ENCODE measurements around the gene ABCC1. TPM values are rescaled to one million over a fixed set of nuclear protein-coding genes. Genes with fewer than 3 reads are reported as not detected.
A peak's percentile ranks its signal among the peaks of the same experiment; 100 is the strongest.

ABCC1 gene
- total RNA-seq, 1 experiment from 2014 or later, result 56.4 TPM

- no peak overlapping the region for H3K4me2 ChIP-seq (ENCODE audit: insufficient read depth, insufficient read length, low read length)
- H2BK5ac ChIP-seq (ENCODE audit: insufficient read length, low read length), result no peak overlapping the region
- no peaks in the 10 kb centered on the region for H3K9me3 ChIP-seq (ENCODE audit: control insufficient read depth, low read depth, low read length)
- H2AK5ac ChIP-seq (ENCODE audit: insufficient read length, low read length), result no peak overlapping the region
- H3K23me2 ChIP-seq (ENCODE audit: insufficient read length, low read depth, low read length, poor library complexity, severe bottlenecking), result peaks cover 2% of the 10 kb centered on the region
- H4K20me1 ChIP-seq (ENCODE audit: control insufficient read depth, insufficient read depth, insufficient read length), result no peaks in the 10 kb centered on the region
- no peak overlapping the region for H3K18ac ChIP-seq (ENCODE audit: insufficient read length, low read depth, low read length)
- Mint-ChIP-seq H3K4me1 (no peaks in the 10 kb centered on the region), H3K27me3 (ENCODE audit: low read depth) (no peaks in the 10 kb centered on the region), H3K4me3 (no peak overlapping the region; a peak in 1 of 5 replicates), H3K27ac (peak overlapping the region in 1 of 3 experiments; percentile 85; a peak in 1 of 7 replicates), H3K9me3 (peaks cover 9 to 11% of the 10 kb centered on the region in 2 experiments; a peak in 4 of 5 replicates), H3K36me3 (ENCODE audit: insufficient read depth in 1 of 3, low read depth in 3 of 3) (peaks cover 62 to 89% (median 84%) of the 10 kb centered on the region in 3 experiments)
- H3K14ac ChIP-seq (ENCODE audit: insufficient read depth, low read length), result no peak overlapping the region
- no peak overlapping the region for H3T11ph ChIP-seq (ENCODE audit: low read length)
- no peak overlapping the region for H4K5ac ChIP-seq (ENCODE audit: insufficient read length, low read depth, low read length)
- no peak for TF ChIP-seq CTCF (conservative IDR thresholded peaks at IDR 0.05)
- no peak overlapping the region for H4K8ac ChIP-seq (replicated peaks; ENCODE audit: insufficient read length, low read depth, low read length)
- no peak for DNase-seq
- no peak overlapping the region for H3K23ac ChIP-seq (ENCODE audit: insufficient read length, low read depth, low read length)
- H2BK20ac ChIP-seq (ENCODE audit: low read depth, low read length, poor library complexity, severe bottlenecking), result no peak overlapping the region
- H3K4ac ChIP-seq (ENCODE audit: low read depth, low read length), result no peak overlapping the region
- H3K27ac ChIP-seq (ENCODE audit: insufficient read length, low read depth, low read length), result no peak overlapping the region
- H3K56ac ChIP-seq (ENCODE audit: insufficient read length, low read depth, low read length), result no peak overlapping the region
- H2BK120ac ChIP-seq (ENCODE audit: low read depth, low read length, poor library complexity, severe bottlenecking), result no peak overlapping the region
- H2AFZ ChIP-seq (ENCODE audit: low read length), result no peak overlapping the region
- no CpG with 5 or more reads among the region's 17 CpGs for WGBS (ENCODE audit: extremely low coverage, insufficient read length, low lambda C conversion rate)
- no peaks in the 10 kb centered on the region for H3K79me2 ChIP-seq (ENCODE audit: insufficient read depth, low read length)
- no peak overlapping the region for H4K91ac ChIP-seq (ENCODE audit: insufficient read length, low read depth, low read length)
- H3K9ac ChIP-seq (ENCODE audit: extremely low read depth, insufficient read length, low read length), result no peak overlapping the region
- H3K79me1 ChIP-seq (ENCODE audit: insufficient read depth, low read depth, low read length, poor library complexity, severe bottlenecking), result no peaks in the 10 kb centered on the region
- H2BK12ac ChIP-seq (ENCODE audit: insufficient read length, low read depth, low read length), result no peak overlapping the region
- H3K27me3 ChIP-seq (ENCODE audit: insufficient read depth, low read length), result no peaks in the 10 kb centered on the region
- H2BK15ac ChIP-seq (ENCODE audit: low read depth, low read length), result no peak overlapping the region
- no peaks in the 10 kb centered on the region for H3K4me1 ChIP-seq (ENCODE audit: insufficient read depth, low read length)
Measured at GRCh38 chr16:16120382-16121184, 171.2 kb downstream of the ABCC1 start.
